Measurements from ENCODE around the gene ELF4.
"Not testable (repeated sequence)": the region's sequence is repeated elsewhere in the genome, so short reads cannot be mapped to it uniquely, and the experiment has no call there.

The ELF4 gene

GRCh38 chrX:130125091-130125874 lies 15.0 kb upstream of the ELF4 start:
- H3K27ac ChIP-seq (ENCODE audit: low read depth, low read length): no peak overlapping the region
- H3K36me3 ChIP-seq (ENCODE audit: insufficient read depth, low read length): peaks cover 24% of the 10 kb centered on the region
- no peaks in the 10 kb centered on the region for H3K9me3 ChIP-seq (ENCODE audit: insufficient read depth, low read depth, low read length)
- WGBS: 97% methylated on average over 11 of the region's 13 CpGs
- H3K4me3 ChIP-seq (ENCODE audit: low read length): no peak overlapping the region
- no peak overlapping the region for H3K9ac ChIP-seq (ENCODE audit: low read depth, low read length)
- peaks cover 5% of the 10 kb centered on the region for H3K27me3 ChIP-seq (ENCODE audit: insufficient read depth, low read length)
- H3K4me1 ChIP-seq (ENCODE audit: insufficient read depth, low read length): no peaks in the 10 kb centered on the region

- WGBS: 88% methylated on average over 4 of the region's 4 CpGs
- no peak overlapping the region for H3K9ac ChIP-seq (ENCODE audit: low read depth, low read length)
Observed at GRCh38 chrX:130124577-130124976, 14.3 kb upstream of the ELF4 start.

GRCh38 chrX:130121505-130121800 lies 11.2 kb upstream of the ELF4 start:
- H3K9ac ChIP-seq (ENCODE audit: low read depth, low read length): no peak overlapping the region
- H3K36me3 ChIP-seq (ENCODE audit: insufficient read depth, low read length): no peaks in the 10 kb centered on the region
- no peaks in the 10 kb centered on the region for H3K9me3 ChIP-seq (ENCODE audit: insufficient read depth, low read depth, low read length)
- H3K4me1 ChIP-seq (ENCODE audit: insufficient read depth, low read length): no peaks in the 10 kb centered on the region
- peak overlapping the region; percentile 53; the same call in 1 of the 2 replicates for H3K4me3 ChIP-seq (ENCODE audit: low read length)
- WGBS: 53% methylated on average over 13 of the region's 13 CpGs
- peaks cover 23% of the 10 kb centered on the region for H3K27me3 ChIP-seq (ENCODE audit: insufficient read depth, low read length)
- H3K27ac ChIP-seq (ENCODE audit: low read depth, low read length): no peak overlapping the region

More at GRCh38 chrX:130124577-130124976, 14.3 kb upstream of the ELF4 start:
- no peaks in the 10 kb centered on the region for H3K9me3 ChIP-seq (ENCODE audit: insufficient read depth, low read depth, low read length)
- peaks cover 12% of the 10 kb centered on the region for H3K27me3 ChIP-seq (ENCODE audit: insufficient read depth, low read length)
- no peaks in the 10 kb centered on the region for H3K4me1 ChIP-seq (ENCODE audit: insufficient read depth, low read length)
- H3K36me3 ChIP-seq (ENCODE audit: insufficient read depth, low read length): peaks cover 19% of the 10 kb centered on the region
- no peak overlapping the region for H3K4me3 ChIP-seq (ENCODE audit: low read length)
- H3K27ac ChIP-seq (ENCODE audit: low read depth, low read length): no peak overlapping the region

- Histone ChIP-seq H3K4me3 (ENCODE audit: low read length) (peak overlapping the region; percentile 53), H3K36me3 (ENCODE audit: insufficient read depth, low read length) (no peaks in the 10 kb centered on the region), H3K4me1 (ENCODE audit: insufficient read depth, low read length) (no peaks in the 10 kb centered on the region), H3K9ac (ENCODE audit: low read depth, low read length) (peak overlapping the region; percentile 52), H3K9me3 (ENCODE audit: insufficient read depth, low read depth, low read length) (no peaks in the 10 kb centered on the region), H3K27ac (ENCODE audit: low read depth, low read length) (no peak overlapping the region), H3K27me3 (ENCODE audit: insufficient read depth, low read length) (peaks cover 23% of the 10 kb centered on the region)
- 4% methylated on average over 58 of the region's 58 CpGs for WGBS
Observed at GRCh38 chrX:130120746-130121504, 10.6 kb upstream of the ELF4 start.

GRCh38 chrX:130120321-130120731 lies 10.0 kb upstream of the ELF4 start:
- Histone ChIP-seq H3K4me1 (ENCODE audit: insufficient read depth, low read length) (no peaks in the 10 kb centered on the region), H3K4me3 (ENCODE audit: low read length) (peak overlapping the region; percentile 53), H3K9me3 (ENCODE audit: insufficient read depth, low read depth, low read length) (no peaks in the 10 kb centered on the region), H3K9ac (ENCODE audit: low read depth, low read length) (peak overlapping the region; percentile 52; the same call in 1 of the 2 replicates), H3K27ac (ENCODE audit: low read depth, low read length) (no peak overlapping the region), H3K27me3 (ENCODE audit: insufficient read depth, low read length) (peaks cover 23% of the 10 kb centered on the region), H3K36me3 (ENCODE audit: insufficient read depth, low read length) (no peaks in the 10 kb centered on the region)
- 9% methylated on average over 28 of the region's 28 CpGs for WGBS

GRCh38 chrX:130119312-130119898 lies 9.1 kb upstream of the ELF4 start:
- 69% methylated on average over 11 of the region's 14 CpGs for WGBS
- no peak overlapping the region for H3K9ac ChIP-seq (ENCODE audit: low read depth, low read length)

GRCh38 chrX:130118441-130119311 lies 8.4 kb upstream of the ELF4 start:
- H3K27ac ChIP-seq (ENCODE audit: low read depth, low read length): no peak overlapping the region
- H3K4me1 ChIP-seq (ENCODE audit: insufficient read depth, low read length): no peaks in the 10 kb centered on the region
- H3K9me3 ChIP-seq (ENCODE audit: insufficient read depth, low read depth, low read length): no peaks in the 10 kb centered on the region
- peaks cover 23% of the 10 kb centered on the region for H3K27me3 ChIP-seq (ENCODE audit: insufficient read depth, low read length)
- H3K4me3 ChIP-seq (ENCODE audit: low read length): no peak overlapping the region
- H3K36me3 ChIP-seq (ENCODE audit: insufficient read depth, low read length): no peaks in the 10 kb centered on the region
- no peak overlapping the region for H3K9ac ChIP-seq (ENCODE audit: low read depth, low read length)
- WGBS: 69% methylated on average over 18 of the region's 21 CpGs

More at GRCh38 chrX:130119312-130119898, 9.1 kb upstream of the ELF4 start:
- peaks cover 23% of the 10 kb centered on the region for H3K27me3 ChIP-seq (ENCODE audit: insufficient read depth, low read length)
- no peaks in the 10 kb centered on the region for H3K4me1 ChIP-seq (ENCODE audit: insufficient read depth, low read length)
- no peaks in the 10 kb centered on the region for H3K36me3 ChIP-seq (ENCODE audit: insufficient read depth, low read length)
- no peak overlapping the region for H3K27ac ChIP-seq (ENCODE audit: low read depth, low read length)
- H3K9me3 ChIP-seq (ENCODE audit: insufficient read depth, low read depth, low read length): no peaks in the 10 kb centered on the region
- no peak overlapping the region for H3K4me3 ChIP-seq (ENCODE audit: low read length)

GRCh38 chrX:130117166-130117565 lies 6.9 kb upstream of the ELF4 start:
- WGBS: 78% methylated on average over 7 of the region's 7 CpGs
- Histone ChIP-seq H3K4me3 (ENCODE audit: low read length) (no peak overlapping the region), H3K4me1 (ENCODE audit: insufficient read depth, low read length) (no peaks in the 10 kb centered on the region), H3K9me3 (ENCODE audit: insufficient read depth, low read depth, low read length) (no peaks in the 10 kb centered on the region), H3K27ac (ENCODE audit: low read depth, low read length) (no peak overlapping the region), H3K9ac (ENCODE audit: low read depth, low read length) (no peak overlapping the region), H3K36me3 (ENCODE audit: insufficient read depth, low read length) (no peaks in the 10 kb centered on the region), H3K27me3 (ENCODE audit: insufficient read depth, low read length) (peaks cover 27% of the 10 kb centered on the region)

GRCh38 chrX:130115119-130115885 lies 5.0 kb upstream of the ELF4 start:
- H3K9me3 ChIP-seq (ENCODE audit: insufficient read depth, low read depth, low read length); H3K36me3 ChIP-seq (ENCODE audit: insufficient read depth, low read length); H3K9ac ChIP-seq (ENCODE audit: low read depth, low read length); H3K27ac ChIP-seq (ENCODE audit: low read depth, low read length); H3K4me1 ChIP-seq (ENCODE audit: insufficient read depth, low read length); H3K4me3 ChIP-seq (ENCODE audit: low read length): not testable (repeated sequence)
- peaks cover 35% of the 10 kb centered on the region for H3K27me3 ChIP-seq (ENCODE audit: insufficient read depth, low read length)
- 90% methylated on average over 9 of the region's 10 CpGs for WGBS

- Histone ChIP-seq H3K27me3 (ENCODE audit: insufficient read depth, low read length) (peaks cover 36% of the 10 kb centered on the region), H3K27ac (ENCODE audit: low read depth, low read length) (no peak overlapping the region), H3K4me3 (ENCODE audit: low read length) (no peak overlapping the region), H3K9me3 (ENCODE audit: insufficient read depth, low read depth, low read length) (no peaks in the 10 kb centered on the region), H3K4me1 (ENCODE audit: insufficient read depth, low read length) (0 out of 2 replicates have a peak, but pooled peaks cover 3% of the 10 kb centered on the region), H3K9ac (ENCODE audit: low read depth, low read length) (no peak overlapping the region), H3K36me3 (ENCODE audit: insufficient read depth, low read length) (no peaks in the 10 kb centered on the region)
- 77% methylated on average over 9 of the region's 9 CpGs for WGBS
Observed at GRCh38 chrX:130114141-130114588, 3.9 kb upstream of the ELF4 start.
